Tibial nerve (tissue), 4 donors: ENCODE measurements around the gene PHF2.

Source experiments
- EP300 ChIP-seq, 2 donors: sonication (generic); formaldehyde crosslinking; IDR thresholded peaks; one replicate each; pipeline ENCODE4 v1.6.1; 2017; ENCODE audit warnings: antibody characterized with exemption in 2 of 2, mild to moderate bottlenecking in 1 of 2
- TF ChIP-seq, protein P1 (sequence below), 5 experiments: fragments of 200-600 bp in 3 of 5; fragments of 450-650 bp in 2 of 5; sonication (generic) in 3 of 5; IDR thresholded peaks; one replicate each; pipeline ENCODE4 v1.5.1; 2016 to 2019; ENCODE audit warnings: antibody characterized with exemption in 5 of 5, mild to moderate bottlenecking in 3 of 5, moderate library complexity in 2 of 5

DNA sequence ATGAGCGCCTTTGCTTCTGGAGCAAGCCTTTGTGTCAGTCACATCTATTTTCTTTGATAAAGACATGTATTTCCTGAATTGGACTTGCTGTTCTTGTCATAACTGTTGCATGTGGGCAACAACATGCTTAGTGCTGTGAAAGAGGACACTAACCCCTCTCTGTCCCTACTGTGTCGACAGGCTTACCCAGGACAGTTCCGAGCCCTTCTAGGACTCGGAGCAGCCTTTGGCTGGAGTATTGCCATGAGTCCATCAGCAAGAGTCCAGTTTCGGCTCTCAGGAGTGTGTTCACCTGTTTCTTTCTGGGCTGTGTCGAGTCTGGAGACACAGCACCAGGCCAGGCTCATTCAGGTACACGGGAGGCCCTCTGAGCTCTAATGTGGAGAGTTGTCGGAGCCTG, 36.1 kb upstream of the PHF2 start:
- no peak for TF ChIP-seq EP300 (IDR thresholded peaks at IDR 0.05)
- TF ChIP-seq, protein P1, sequence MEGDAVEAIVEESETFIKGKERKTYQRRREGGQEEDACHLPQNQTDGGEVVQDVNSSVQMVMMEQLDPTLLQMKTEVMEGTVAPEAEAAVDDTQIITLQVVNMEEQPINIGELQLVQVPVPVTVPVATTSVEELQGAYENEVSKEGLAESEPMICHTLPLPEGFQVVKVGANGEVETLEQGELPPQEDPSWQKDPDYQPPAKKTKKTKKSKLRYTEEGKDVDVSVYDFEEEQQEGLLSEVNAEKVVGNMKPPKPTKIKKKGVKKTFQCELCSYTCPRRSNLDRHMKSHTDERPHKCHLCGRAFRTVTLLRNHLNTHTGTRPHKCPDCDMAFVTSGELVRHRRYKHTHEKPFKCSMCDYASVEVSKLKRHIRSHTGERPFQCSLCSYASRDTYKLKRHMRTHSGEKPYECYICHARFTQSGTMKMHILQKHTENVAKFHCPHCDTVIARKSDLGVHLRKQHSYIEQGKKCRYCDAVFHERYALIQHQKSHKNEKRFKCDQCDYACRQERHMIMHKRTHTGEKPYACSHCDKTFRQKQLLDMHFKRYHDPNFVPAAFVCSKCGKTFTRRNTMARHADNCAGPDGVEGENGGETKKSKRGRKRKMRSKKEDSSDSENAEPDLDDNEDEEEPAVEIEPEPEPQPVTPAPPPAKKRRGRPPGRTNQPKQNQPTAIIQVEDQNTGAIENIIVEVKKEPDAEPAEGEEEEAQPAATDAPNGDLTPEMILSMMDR (IDR thresholded peaks at IDR 0.05), result no peak
